Fibroblast of villous mesenchyme (primary cell): ENCODE measurements around the gene LRRC36. TPM values are rescaled to one million over a fixed set of nuclear protein-coding genes. Genes with fewer than 3 reads are reported as not detected.
"Not testable (repeated sequence)": the region's sequence is repeated elsewhere in the genome, so short reads cannot be mapped to it uniquely, and the experiment has no call there.

ENCODE experiments used
- DNase-seq: peaks from one replicate; pipeline ENCODE4 v3.0.0-alpha.2; 2010; ENCODE audit warnings: low read depth
- H3K4me3 ChIP-seq: 2 replicates; pipeline ENCODE4 v1.5.1; 2011; ENCODE audit warnings: low read depth, mild to moderate bottlenecking, low read length
- CTCF ChIP-seq: IDR thresholded peaks from 2 replicates; pipeline ENCODE4 v1.5.1; 2012; ENCODE audit warnings: low read depth, mild to moderate bottlenecking, low read length; ENCODE audit not compliant: insufficient read depth
- total RNA-seq: library from RNA; depleted of rRNA; stranded (reverse); fragments of >200 nt; gene quantifications from 2 replicates; pipeline ENCODE4 v1.2.3, GENCODE V29; 2012

LRRC36 gene
- total RNA-seq, 1 donor: not detected

GRCh38 chr16:67357561-67357960 is 30.9 kb downstream of the LRRC36 start:
- no peak overlapping the region for H3K4me3 ChIP-seq
- TF ChIP-seq CTCF: no peak
- no peak for DNase-seq

GRCh38 chr16:67359540-67360269 is 33.1 kb downstream of the LRRC36 start:
- DNase-seq, H3K4me3 ChIP-seq: not testable (repeated sequence)

GRCh38 chr16:67361038-67361437 is 34.4 kb downstream of the LRRC36 start:
- no peak for DNase-seq
- no peak for TF ChIP-seq CTCF
- H3K4me3 ChIP-seq: no peak overlapping the region

GRCh38 chr16:67364600-67365235 is 38.1 kb downstream of the LRRC36 start:
- no peak for TF ChIP-seq CTCF
- DNase-seq: no peak
- H3K4me3 ChIP-seq: no peak overlapping the region

- TF ChIP-seq CTCF: no peak
- no peak for DNase-seq
- H3K4me3 ChIP-seq: no peak overlapping the region
Measured at GRCh38 chr16:67370661-67371060, 44.0 kb downstream of the LRRC36 start.

GRCh38 chr16:67372664-67373063 is 46.0 kb downstream of the LRRC36 start:
- H3K4me3 ChIP-seq: no peak overlapping the region
- DNase-seq: peak; percentile 41

GRCh38 chr16:67376012-67376411 is 49.4 kb downstream of the LRRC36 start:
- not testable (repeated sequence) for DNase-seq, H3K4me3 ChIP-seq

More at GRCh38 chr16:67372664-67373063, 46.0 kb downstream of the LRRC36 start:
- TF ChIP-seq CTCF: peak; percentile 49

- no peak for DNase-seq
- TF ChIP-seq CTCF: no peak
- no peak overlapping the region for H3K4me3 ChIP-seq
Measured at GRCh38 chr16:67378642-67379041, 52.0 kb downstream of the LRRC36 start.
